Prostate gland (tissue), 2 donors: ENCODE measurements around the gene RXRG. TPM values are rescaled to one million over a fixed set of nuclear protein-coding genes. Genes with fewer than 3 reads are reported as not detected.

Experiments
- DNase-seq: peaks from one replicate; pipeline ENCODE4 v3.0.0-alpha.2; 2019; ENCODE audit warnings: low spot score
- H3K27ac ChIP-seq, 2 donors: fragments of 200-600 bp; sonication (generic); 2 replicates each; pipeline ENCODE4 v1.5.1; 2017 to 2019
- H3K27me3 ChIP-seq: fragments of 200-600 bp; sonication (generic); replicated peaks from 2 replicates; pipeline ENCODE4 v1.5.1; 2019; ENCODE audit not compliant: insufficient read depth
- H3K36me3 ChIP-seq, 2 donors: fragments of 200-600 bp; sonication (generic); 1 replicate in 1 of 2; 2 replicates in 1 of 2; pipeline versions ENCODE4 v1.5.1 to v1.8.1; 2017 to 2019
- H3K4me1 ChIP-seq: fragments of 200-600 bp; sonication (generic); replicated peaks from 2 replicates; pipeline ENCODE4 v1.5.1; 2019
- H3K4me3 ChIP-seq, 2 donors: fragments of 200-600 bp; sonication (generic); 2 replicates each; pipeline ENCODE4 v1.5.1; 2017 to 2019
- H3K9me3 ChIP-seq: fragments of 200-600 bp; sonication (generic); 2 replicates; pipeline ENCODE4 v1.5.1; 2017
- POLR2A ChIP-seq: fragments of 450-650 bp; IDR thresholded peaks from one replicate; pipeline ENCODE4 v1.6.1; 2016; ENCODE audit warnings: antibody characterized with exemption, mild to moderate bottlenecking
- POLR2AphosphoS5 ChIP-seq: sonication (generic); formaldehyde crosslinking; IDR thresholded peaks from one replicate; pipeline ENCODE4 v1.6.1; 2017; ENCODE audit warnings: antibody characterized with exemption
- WGBS: methylation state at CpG from one replicate; pipeline ENCODE4 v1.1.5; 2018; 5-methylcytosine and 5-hydroxymethylcytosine counted together
- intact Hi-C: fragments of 100-400 bp; cut with DNase I; formaldehyde crosslinking; loops from one replicate; pipeline ENCODE4 v1.14.2; 2022
- total RNA-seq, 2 donors: library from RNA; depleted of rRNA; stranded (reverse); fragments of >200 nt; gene quantifications; one replicate each; pipeline ENCODE4 v1.1.0, GENCODE V29; 2016
- TF ChIP-seq, protein P1 (sequence below), 4 experiments: fragments of 200-600 bp in 2 of 4; fragments of 450-650 bp in 2 of 4; sonication (generic) in 2 of 4; IDR thresholded peaks; 1 replicate in 3 of 4; 2 replicates in 1 of 4; pipeline ENCODE4 v1.5.1; 2016 to 2019; ENCODE audit warnings: antibody characterized with exemption in 4 of 4, mild to moderate bottlenecking in 2 of 4, moderate library complexity in 2 of 4

Gene RXRG
- total RNA-seq, 2 donors from 2014 or later: 0.14 to 1.4 TPM

DNA sequence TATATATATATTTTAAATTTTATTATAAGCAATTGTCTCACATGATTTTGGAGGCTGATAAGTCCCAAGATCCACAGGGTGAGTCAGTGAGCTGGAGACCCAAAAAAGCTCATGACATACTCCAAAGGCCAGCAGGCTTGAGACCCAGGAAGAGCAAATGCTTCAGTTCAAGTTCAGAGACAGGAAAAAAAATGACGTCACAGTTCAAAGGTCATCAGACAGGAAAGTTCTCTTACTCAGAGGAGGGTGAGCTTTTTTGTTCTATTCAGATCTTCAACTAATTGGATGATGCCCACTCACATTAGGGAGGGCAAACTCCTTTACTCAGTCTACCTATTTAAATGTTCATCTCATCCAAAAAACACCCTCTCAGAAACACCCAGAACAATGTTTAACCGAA, 18.2 kb downstream of the RXRG start:
- no peaks in the 10 kb centered on the region for H3K27me3 ChIP-seq
- WGBS: 91% methylated on average over 2 of the region's 2 CpGs
- H3K36me3 ChIP-seq: no peaks in the 10 kb centered on the region
- no peak for DNase-seq
- no peaks in the 10 kb centered on the region for H3K4me1 ChIP-seq
- no peak overlapping the region for H3K27ac ChIP-seq
- intact Hi-C loops: no loop called here
- no peaks in the 10 kb centered on the region for H3K9me3 ChIP-seq
- TF ChIP-seq POLR2A: no peak
- TF ChIP-seq POLR2AphosphoS5: no peak
- TF ChIP-seq, protein P1, sequence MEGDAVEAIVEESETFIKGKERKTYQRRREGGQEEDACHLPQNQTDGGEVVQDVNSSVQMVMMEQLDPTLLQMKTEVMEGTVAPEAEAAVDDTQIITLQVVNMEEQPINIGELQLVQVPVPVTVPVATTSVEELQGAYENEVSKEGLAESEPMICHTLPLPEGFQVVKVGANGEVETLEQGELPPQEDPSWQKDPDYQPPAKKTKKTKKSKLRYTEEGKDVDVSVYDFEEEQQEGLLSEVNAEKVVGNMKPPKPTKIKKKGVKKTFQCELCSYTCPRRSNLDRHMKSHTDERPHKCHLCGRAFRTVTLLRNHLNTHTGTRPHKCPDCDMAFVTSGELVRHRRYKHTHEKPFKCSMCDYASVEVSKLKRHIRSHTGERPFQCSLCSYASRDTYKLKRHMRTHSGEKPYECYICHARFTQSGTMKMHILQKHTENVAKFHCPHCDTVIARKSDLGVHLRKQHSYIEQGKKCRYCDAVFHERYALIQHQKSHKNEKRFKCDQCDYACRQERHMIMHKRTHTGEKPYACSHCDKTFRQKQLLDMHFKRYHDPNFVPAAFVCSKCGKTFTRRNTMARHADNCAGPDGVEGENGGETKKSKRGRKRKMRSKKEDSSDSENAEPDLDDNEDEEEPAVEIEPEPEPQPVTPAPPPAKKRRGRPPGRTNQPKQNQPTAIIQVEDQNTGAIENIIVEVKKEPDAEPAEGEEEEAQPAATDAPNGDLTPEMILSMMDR (IDR thresholded peaks at IDR 0.05): no peak
- H3K4me3 ChIP-seq: no peak overlapping the region

DNA sequence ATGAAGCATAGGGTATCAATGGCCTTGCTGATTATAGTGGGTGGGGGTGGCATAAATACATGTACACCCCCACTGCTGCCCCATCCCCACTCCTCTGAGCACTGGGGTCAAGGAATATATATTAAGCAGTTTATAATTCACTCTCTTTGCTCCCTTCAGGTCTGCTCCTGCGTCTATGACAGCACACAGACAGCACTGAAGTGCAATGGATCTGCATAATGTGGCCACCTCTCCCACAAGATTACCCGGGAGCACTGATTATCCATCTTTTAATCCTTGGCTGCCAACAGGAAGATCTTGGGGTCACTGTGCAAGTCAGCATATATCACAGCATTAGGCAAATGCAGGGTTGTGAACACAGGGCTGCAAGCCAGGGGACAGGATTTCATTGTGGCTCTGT, 19.3 kb downstream of the RXRG start:
- TF ChIP-seq POLR2A (no peak), POLR2AphosphoS5 (no peak)
- TF ChIP-seq, protein P1 (IDR thresholded peaks at IDR 0.05): no peak
- Histone ChIP-seq H3K27ac (no peak overlapping the region), H3K9me3 (no peaks in the 10 kb centered on the region), H3K36me3 (no peaks in the 10 kb centered on the region), H3K27me3 (no peaks in the 10 kb centered on the region), H3K4me3 (no peak overlapping the region), H3K4me1 (no peaks in the 10 kb centered on the region)
- 83% methylated on average over 2 of the region's 2 CpGs for WGBS
- no peak for DNase-seq
- intact Hi-C loops: no loop called here

DNA sequence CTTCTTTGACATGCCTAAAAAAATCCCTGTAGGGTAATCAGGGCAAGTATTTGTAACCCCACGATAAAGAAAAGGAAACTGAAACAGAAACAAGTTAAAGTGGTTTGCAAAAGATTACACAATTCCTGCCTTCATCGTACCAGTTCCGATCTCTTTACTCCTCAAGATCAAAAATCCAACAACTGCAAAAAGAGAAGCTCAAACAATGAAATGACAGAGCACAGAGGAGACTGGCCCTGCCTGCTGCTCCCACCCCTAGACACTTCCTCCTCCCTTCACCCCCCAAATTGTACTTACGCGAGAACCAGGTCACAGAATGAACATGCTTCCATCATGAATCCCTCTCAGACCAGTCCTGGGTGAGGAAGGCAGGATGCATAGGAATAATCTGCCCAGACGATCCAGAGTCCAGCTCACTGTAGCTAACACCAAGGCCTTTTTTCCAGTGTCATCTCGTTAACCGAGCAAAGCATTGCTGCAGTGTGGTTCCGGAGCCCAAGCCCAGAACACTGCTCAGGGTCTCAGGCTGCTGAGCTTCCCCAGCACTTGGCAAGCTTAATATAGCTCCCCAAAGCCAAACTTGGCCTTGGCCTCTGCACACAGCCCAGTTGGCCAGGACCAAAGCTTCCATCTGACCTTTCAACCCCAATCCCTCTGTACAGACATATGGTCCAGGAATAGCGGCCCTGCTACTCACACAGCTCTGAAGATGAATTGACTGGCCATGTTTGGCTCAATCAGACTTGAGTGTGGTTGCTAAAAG, 20.3 kb downstream of the RXRG start:
- TF ChIP-seq POLR2AphosphoS5: no peak
- TF ChIP-seq, protein P1 (IDR thresholded peaks at IDR 0.05): no peak
- TF ChIP-seq POLR2A: no peak

DNA sequence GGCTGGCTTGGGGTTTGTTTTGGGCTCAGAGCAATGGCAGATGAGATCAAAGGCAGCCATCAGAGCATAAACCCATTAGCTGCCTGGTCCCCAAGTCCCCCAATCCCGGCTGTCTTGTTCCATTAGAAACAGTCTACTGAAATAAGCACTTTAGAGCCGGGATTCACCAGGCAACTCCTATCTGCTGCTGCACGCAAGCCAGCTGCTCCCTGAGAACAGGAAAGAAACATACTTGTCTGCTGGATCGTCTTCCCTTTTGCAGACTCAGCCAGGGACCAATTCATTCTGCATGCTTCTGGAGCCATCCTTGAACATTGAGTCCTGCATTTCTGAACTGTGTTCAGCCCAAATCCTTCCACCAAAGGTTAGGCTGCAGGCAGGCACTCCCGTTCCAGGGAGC, 21.8 kb downstream of the RXRG start:
- no peaks in the 10 kb centered on the region for H3K9me3 ChIP-seq
- no peaks in the 10 kb centered on the region for H3K27me3 ChIP-seq
- no peak for DNase-seq
- H3K4me1 ChIP-seq: no peaks in the 10 kb centered on the region
- TF ChIP-seq, protein P1 (IDR thresholded peaks at IDR 0.05): no peak
- TF ChIP-seq POLR2A (no peak), POLR2AphosphoS5 (no peak)
- H3K27ac ChIP-seq: no peak overlapping the region
- H3K36me3 ChIP-seq: no peaks in the 10 kb centered on the region
- 55% methylated on average over 5 of the region's 5 CpGs for WGBS
- H3K4me3 ChIP-seq: no peak overlapping the region
- intact Hi-C loops: no loop called here

More for the DNA sequence above, 20.3 kb downstream of the RXRG start:
- no peaks in the 10 kb centered on the region for H3K27me3 ChIP-seq
- no peaks in the 10 kb centered on the region for H3K9me3 ChIP-seq
- intact Hi-C loops: no loop called here
- no peak overlapping the region for H3K27ac ChIP-seq
- H3K4me1 ChIP-seq: no peaks in the 10 kb centered on the region
- no peak for DNase-seq
- no peaks in the 10 kb centered on the region for H3K36me3 ChIP-seq
- no peak overlapping the region for H3K4me3 ChIP-seq
- 63% methylated on average over 10 of the region's 10 CpGs for WGBS

DNA sequence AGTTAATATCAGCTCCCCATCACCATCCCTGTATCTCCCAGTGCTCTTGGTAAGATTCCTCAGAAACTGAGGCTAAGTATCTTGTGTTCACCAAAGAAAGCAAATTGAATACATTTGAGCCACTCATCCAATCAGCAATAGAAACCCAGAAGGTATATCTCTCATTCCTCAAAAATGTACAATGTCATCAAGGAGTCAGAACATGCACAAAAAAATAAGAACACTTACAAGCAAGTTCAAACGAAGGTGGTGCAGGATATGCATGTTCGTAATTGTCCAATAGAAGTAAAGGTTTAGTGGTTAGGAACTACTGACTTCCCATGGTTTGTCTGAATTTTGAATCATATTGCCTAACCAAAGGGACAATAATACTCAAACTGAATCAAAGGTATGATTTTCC, 24.3 kb downstream of the RXRG start:
- 60% methylated on average over 2 of the region's 2 CpGs for WGBS
- H3K9me3 ChIP-seq: no peaks in the 10 kb centered on the region
- no peak overlapping the region for H3K4me3 ChIP-seq
- H3K27me3 ChIP-seq: no peaks in the 10 kb centered on the region
- no peak for DNase-seq
- H3K4me1 ChIP-seq: no peaks in the 10 kb centered on the region
- no peak overlapping the region for H3K27ac ChIP-seq
- H3K36me3 ChIP-seq: no peaks in the 10 kb centered on the region
- intact Hi-C loops: no loop called here
- TF ChIP-seq POLR2AphosphoS5: no peak
- TF ChIP-seq POLR2A: no peak
- TF ChIP-seq, protein P1 (IDR thresholded peaks at IDR 0.05): no peak
